ENCODE measurements around the gene RING1. TPM values are rescaled to one million over a fixed set of nuclear protein-coding genes. Genes with fewer than 3 reads are reported as not detected.

Gene RING1
- total and polyA plus RNA-seq, 2 experiments from 2014 or later = 6.4 to 16.0 TPM

DNA sequence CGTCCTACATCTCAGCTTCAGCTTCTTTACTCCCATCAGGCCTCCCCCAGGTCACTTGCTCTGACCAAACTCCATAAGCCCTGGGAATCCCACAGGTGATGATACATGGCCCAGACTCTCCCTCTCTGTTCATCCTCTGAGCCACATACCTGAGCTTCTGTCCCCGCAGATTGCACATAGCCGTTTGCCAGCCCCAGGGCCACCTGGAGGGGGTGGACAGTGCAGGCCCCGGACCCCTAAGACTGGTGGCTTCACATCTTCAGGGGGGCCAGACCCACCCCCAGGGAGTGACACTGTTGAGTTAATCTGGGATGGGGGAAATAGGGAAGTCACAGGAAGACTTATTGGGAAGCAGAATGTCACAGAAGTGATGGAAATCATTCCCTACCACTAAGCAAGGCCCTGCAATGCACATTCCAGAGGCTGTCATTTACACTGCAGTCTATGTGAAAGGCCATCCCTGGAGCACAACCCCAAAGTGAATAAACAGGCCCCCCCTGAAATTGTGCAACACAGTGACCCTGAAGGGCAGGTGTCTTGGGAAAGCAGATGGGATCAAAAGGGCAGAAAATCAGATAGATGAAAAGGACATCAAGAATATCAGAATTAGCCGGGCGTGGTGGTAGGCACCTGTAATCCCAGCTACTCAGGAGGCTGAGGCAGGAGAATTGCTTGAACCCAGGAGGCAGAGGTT is 10.0 kb upstream of the RING1 start:
- H3K79me2 ChIP-seq (replicated peaks; ENCODE audit: insufficient read depth) = peaks cover 23% of the 10 kb centered on the region

More for the DNA sequence above, 10.0 kb upstream of the RING1 start:
- Histone ChIP-seq H3K27ac (ENCODE audit: low read depth) (no peak overlapping the region), H3K36me3 (ENCODE audit: insufficient read depth) (peaks cover 11% of the 10 kb centered on the region; the same call in 1 of the 2 replicates), H4K20me1 (replicated peaks; ENCODE audit: insufficient read depth) (peaks cover 22% of the 10 kb centered on the region), H3K4me2 (0 out of 2 replicates have a peak overlapping the region, but pooled peaks have one; percentile 17), H3F3A (replicated peaks; ENCODE audit: low read depth) (peaks cover 30% of the 10 kb centered on the region), H3K4me1 (ENCODE audit: insufficient read depth) (peaks cover 12% of the 10 kb centered on the region), H3K4me3 (no peak overlapping the region), H3K27me3 (ENCODE audit: insufficient read depth) (no peaks in the 10 kb centered on the region), H3K9me2 (ENCODE audit: insufficient read depth) (no peaks in the 10 kb centered on the region), H2AFZ (no peak overlapping the region)
- peak overlapping the region; percentile 100 for H3K4me3 Mint-ChIP-seq
- peaks cover 39% of the 10 kb centered on the region for H3K36me3 Mint-ChIP-seq (ENCODE audit: low read depth)
- peaks cover 48% of the 10 kb centered on the region for H3K4me1 Mint-ChIP-seq
- H3K9me3 Mint-ChIP-seq = no peaks in the 10 kb centered on the region; the same call in 2 of the 3 replicates
- H3K27me3 Mint-ChIP-seq (ENCODE audit: insufficient read depth, low read depth, poor library complexity) = peaks cover 20% of the 10 kb centered on the region
- DNase-seq (ENCODE audit: low spot score) (no peak), ATAC-seq (no peak)
- TF ChIP-seq, protein P1, sequence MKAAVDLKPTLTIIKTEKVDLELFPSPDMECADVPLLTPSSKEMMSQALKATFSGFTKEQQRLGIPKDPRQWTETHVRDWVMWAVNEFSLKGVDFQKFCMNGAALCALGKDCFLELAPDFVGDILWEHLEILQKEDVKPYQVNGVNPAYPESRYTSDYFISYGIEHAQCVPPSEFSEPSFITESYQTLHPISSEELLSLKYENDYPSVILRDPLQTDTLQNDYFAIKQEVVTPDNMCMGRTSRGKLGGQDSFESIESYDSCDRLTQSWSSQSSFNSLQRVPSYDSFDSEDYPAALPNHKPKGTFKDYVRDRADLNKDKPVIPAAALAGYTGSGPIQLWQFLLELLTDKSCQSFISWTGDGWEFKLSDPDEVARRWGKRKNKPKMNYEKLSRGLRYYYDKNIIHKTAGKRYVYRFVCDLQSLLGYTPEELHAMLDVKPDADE (IDR thresholded peaks at IDR 0.05) = no peak
- no peak for TF ChIP-seq JUNB (IDR thresholded peaks at IDR 0.05; ENCODE audit: unreplicated experiment)
- TF ChIP-seq, protein P2, sequence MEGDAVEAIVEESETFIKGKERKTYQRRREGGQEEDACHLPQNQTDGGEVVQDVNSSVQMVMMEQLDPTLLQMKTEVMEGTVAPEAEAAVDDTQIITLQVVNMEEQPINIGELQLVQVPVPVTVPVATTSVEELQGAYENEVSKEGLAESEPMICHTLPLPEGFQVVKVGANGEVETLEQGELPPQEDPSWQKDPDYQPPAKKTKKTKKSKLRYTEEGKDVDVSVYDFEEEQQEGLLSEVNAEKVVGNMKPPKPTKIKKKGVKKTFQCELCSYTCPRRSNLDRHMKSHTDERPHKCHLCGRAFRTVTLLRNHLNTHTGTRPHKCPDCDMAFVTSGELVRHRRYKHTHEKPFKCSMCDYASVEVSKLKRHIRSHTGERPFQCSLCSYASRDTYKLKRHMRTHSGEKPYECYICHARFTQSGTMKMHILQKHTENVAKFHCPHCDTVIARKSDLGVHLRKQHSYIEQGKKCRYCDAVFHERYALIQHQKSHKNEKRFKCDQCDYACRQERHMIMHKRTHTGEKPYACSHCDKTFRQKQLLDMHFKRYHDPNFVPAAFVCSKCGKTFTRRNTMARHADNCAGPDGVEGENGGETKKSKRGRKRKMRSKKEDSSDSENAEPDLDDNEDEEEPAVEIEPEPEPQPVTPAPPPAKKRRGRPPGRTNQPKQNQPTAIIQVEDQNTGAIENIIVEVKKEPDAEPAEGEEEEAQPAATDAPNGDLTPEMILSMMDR (conservative IDR thresholded peaks at IDR 0.05; ENCODE audit: low read depth in 2 of 2) = no peak
- TF ChIP-seq CREB1 (CRISPR knock-in tag; IDR thresholded peaks at IDR 0.05; ENCODE audit: low read depth) = no peak
- TF ChIP-seq, protein P3, sequence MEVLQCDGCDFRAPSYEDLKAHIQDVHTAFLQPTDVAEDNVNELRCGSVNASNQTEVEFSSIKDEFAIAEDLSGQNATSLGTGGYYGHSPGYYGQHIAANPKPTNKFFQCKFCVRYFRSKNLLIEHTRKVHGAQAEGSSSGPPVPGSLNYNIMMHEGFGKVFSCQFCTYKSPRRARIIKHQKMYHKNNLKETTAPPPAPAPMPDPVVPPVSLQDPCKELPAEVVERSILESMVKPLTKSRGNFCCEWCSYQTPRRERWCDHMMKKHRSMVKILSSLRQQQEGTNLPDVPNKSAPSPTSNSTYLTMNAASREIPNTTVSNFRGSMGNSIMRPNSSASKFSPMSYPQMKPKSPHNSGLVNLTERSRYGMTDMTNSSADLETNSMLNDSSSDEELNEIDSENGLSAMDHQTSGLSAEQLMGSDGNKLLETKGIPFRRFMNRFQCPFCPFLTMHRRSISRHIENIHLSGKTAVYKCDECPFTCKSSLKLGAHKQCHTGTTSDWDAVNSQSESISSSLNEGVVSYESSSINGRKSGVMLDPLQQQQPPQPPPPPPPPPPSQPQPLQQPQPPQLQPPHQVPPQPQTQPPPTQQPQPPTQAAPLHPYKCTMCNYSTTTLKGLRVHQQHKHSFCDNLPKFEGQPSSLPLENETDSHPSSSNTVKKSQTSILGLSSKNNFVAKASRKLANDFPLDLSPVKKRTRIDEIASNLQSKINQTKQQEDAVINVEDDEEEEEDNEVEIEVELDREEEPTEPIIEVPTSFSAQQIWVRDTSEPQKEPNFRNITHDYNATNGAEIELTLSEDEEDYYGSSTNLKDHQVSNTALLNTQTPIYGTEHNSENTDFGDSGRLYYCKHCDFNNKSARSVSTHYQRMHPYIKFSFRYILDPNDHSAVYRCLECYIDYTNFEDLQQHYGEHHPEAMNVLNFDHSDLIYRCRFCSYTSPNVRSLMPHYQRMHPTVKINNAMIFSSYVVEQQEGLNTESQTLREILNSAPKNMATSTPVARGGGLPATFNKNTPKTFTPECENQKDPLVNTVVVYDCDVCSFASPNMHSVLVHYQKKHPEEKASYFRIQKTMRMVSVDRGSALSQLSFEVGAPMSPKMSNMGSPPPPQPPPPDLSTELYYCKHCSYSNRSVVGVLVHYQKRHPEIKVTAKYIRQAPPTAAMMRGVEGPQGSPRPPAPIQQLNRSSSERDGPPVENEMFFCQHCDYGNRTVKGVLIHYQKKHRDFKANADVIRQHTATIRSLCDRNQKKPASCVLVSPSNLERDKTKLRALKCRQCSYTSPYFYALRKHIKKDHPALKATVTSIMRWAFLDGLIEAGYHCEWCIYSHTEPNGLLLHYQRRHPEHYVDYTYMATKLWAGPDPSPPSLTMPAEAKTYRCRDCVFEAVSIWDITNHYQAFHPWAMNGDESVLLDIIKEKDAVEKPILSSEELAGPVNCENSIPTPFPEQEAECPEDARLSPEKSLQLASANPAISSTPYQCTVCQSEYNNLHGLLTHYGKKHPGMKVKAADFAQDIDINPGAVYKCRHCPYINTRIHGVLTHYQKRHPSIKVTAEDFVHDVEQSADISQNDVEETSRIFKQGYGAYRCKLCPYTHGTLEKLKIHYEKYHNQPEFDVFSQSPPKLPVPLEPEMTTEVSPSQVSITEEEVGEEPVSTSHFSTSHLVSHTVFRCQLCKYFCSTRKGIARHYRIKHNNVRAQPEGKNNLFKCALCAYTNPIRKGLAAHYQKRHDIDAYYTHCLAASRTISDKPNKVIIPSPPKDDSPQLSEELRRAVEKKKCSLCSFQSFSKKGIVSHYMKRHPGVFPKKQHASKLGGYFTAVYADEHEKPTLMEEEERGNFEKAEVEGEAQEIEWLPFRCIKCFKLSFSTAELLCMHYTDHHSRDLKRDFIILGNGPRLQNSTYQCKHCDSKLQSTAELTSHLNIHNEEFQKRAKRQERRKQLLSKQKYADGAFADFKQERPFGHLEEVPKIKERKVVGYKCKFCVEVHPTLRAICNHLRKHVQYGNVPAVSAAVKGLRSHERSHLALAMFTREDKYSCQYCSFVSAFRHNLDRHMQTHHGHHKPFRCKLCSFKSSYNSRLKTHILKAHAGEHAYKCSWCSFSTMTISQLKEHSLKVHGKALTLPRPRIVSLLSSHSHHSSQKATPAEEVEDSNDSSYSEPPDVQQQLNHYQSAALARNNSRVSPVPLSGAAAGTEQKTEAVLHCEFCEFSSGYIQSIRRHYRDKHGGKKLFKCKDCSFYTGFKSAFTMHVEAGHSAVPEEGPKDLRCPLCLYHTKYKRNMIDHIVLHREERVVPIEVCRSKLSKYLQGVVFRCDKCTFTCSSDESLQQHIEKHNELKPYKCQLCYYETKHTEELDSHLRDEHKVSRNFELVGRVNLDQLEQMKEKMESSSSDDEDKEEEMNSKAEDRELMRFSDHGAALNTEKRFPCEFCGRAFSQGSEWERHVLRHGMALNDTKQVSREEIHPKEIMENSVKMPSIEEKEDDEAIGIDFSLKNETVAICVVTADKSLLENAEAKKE (CRISPR knock-in tag; IDR thresholded peaks at IDR 0.05) = no peak
- TF ChIP-seq STAT1 (IDR thresholded peaks at IDR 0.05; ENCODE audit: unreplicated experiment) = no peak
- no peak for TF ChIP-seq ZNF114 (CRISPR knock-in tag; IDR thresholded peaks at IDR 0.05)
- no peak for TF ChIP-seq POLR2AphosphoS5 (IDR thresholded peaks at IDR 0.05; ENCODE audit: low read depth)
- TF ChIP-seq EZH2 (IDR thresholded peaks at IDR 0.05; ENCODE audit: low read depth, unreplicated experiment) = no peak
- no peak for TF ChIP-seq NANOG (IDR thresholded peaks at IDR 0.05; ENCODE audit: borderline replicate concordance)
- TF ChIP-seq, protein P4, sequence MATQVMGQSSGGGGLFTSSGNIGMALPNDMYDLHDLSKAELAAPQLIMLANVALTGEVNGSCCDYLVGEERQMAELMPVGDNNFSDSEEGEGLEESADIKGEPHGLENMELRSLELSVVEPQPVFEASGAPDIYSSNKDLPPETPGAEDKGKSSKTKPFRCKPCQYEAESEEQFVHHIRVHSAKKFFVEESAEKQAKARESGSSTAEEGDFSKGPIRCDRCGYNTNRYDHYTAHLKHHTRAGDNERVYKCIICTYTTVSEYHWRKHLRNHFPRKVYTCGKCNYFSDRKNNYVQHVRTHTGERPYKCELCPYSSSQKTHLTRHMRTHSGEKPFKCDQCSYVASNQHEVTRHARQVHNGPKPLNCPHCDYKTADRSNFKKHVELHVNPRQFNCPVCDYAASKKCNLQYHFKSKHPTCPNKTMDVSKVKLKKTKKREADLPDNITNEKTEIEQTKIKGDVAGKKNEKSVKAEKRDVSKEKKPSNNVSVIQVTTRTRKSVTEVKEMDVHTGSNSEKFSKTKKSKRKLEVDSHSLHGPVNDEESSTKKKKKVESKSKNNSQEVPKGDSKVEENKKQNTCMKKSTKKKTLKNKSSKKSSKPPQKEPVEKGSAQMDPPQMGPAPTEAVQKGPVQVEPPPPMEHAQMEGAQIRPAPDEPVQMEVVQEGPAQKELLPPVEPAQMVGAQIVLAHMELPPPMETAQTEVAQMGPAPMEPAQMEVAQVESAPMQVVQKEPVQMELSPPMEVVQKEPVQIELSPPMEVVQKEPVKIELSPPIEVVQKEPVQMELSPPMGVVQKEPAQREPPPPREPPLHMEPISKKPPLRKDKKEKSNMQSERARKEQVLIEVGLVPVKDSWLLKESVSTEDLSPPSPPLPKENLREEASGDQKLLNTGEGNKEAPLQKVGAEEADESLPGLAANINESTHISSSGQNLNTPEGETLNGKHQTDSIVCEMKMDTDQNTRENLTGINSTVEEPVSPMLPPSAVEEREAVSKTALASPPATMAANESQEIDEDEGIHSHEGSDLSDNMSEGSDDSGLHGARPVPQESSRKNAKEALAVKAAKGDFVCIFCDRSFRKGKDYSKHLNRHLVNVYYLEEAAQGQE (IDR thresholded peaks at IDR 0.05; ENCODE audit: unreplicated experiment) = no peak
- TF ChIP-seq ZNF331 (CRISPR knock-in tag; IDR thresholded peaks at IDR 0.05; ENCODE audit: low read depth) = no peak
- TF ChIP-seq EZH2phosphoT487 (IDR thresholded peaks at IDR 0.05; ENCODE audit: unreplicated experiment) = no peak
- no peak overlapping the region for H3K27ac Mint-ChIP-seq

All from GM23338 (cell line).